RCC 7860 (cell line): ENCODE measurements around the gene C10orf67.
"Not testable (repeated sequence)": the region's sequence is repeated elsewhere in the genome, so short reads cannot be mapped to it uniquely, and the experiment has no call there.

Source experiments
- DNase-seq: peaks from one replicate; pipeline ENCODE4 v3.0.0-alpha.2; 2015; ENCODE audit warnings: low spot score
- FAIRE-seq: peaks from 2 replicates; lab custom pipeline; 2012; peaks lifted over from hg19 to GRCh38; lab: Jason Lieb, UNC

Gene C10orf67

DNA sequence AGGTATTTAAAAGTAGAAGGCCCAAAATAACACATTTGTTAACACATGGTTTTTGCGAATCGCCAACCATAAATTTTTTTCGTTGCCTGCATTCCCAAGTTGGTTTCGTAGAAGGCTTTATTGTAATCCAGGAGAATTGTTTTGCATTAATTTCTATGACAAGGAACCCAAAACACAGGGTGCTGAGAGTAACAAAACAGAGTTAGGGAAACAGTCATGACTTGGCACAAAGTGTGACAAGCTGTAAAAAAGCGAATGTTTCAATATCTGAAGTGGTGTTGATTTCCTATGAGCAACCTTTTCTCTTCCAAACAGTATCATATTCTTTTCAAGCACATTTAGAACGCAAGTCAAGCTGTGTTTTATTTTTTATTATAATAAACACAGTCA, 63.6 kb downstream of the C10orf67 start:
- no peak for FAIRE-seq

DNA sequence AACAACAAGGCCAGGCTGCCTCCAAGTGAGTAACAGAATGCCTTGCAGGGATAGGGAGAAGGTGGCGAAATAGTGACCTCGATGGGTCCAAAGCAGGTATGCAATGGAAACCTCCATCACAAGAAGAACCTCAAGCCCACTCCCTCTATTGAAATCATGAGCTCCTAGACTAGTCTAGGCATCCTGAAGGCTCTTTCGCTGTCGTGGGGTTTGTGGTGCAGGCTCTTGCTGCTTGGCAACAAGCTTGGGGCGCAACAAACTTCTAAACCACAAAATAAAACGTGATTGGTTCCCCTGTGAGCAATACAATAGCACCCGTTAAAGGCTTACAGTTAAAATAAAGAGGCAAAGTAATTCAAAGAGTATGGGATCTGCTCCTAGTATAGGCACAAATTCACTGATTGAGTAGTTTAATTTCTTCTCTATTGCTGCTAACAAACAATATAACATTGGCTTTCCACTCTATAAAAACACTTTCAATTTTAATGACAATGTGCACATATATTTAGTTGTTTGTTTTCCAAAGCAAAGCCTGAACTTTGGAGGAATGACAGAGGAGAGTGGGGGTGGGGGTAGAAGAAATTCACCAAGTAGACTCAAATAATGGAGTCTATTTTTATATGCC, 64.1 kb downstream of the C10orf67 start:
- FAIRE-seq (no peak), DNase-seq (no peak)

More for the DNA sequence above, 63.6 kb downstream of the C10orf67 start:
- DNase-seq = no peak

DNA sequence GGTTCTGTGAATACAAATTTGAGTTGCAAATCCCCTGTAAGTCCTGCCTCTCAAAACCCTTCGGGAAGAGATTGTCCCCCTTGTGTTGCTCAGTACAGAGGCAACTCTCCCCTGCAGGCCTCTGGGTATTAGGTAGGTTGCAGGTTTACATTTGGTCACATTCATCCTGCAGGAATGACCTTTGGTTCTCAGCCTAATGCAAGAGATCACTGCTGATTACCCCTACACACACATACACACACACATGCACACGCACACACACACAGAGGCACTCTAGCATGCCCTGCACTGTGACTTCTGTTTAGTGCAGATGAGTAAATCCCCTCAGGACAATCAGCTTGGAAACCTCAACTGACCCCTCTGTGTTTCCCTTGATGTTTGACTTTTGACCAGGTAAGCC, 69.2 kb downstream of the C10orf67 start:
- FAIRE-seq (no peak), DNase-seq (no peak)

- FAIRE-seq, DNase-seq: not testable (repeated sequence)
These were observed 70.4 kb downstream of the C10orf67 start for GRCh38 chr10:23274179-23274578.

DNA sequence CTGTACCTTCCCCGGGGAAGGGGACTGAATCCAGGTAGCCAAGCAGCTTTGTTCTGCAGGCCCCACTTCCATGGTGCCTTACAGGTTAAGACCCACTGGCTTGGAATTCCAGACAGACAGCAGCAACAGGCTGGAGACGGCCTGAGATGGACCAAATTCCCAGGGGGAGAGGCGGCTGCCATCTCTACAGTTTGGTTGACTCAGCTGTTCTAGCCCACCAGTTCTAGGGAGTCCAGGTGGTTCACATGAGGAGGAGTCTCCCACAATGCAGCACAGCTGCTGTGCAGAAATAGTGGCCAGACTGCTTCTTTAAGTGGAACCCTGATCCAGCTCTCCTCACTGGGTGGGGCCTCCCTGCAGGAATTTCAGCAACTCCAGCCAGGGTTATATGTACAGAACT, 74.1 kb downstream of the C10orf67 start:
- no peak for FAIRE-seq

GRCh38 chr10:23263441-23264164, 81.0 kb downstream of the C10orf67 start:
- DNase-seq (no peak), FAIRE-seq (no peak)

More for the DNA sequence above, 74.1 kb downstream of the C10orf67 start:
- DNase-seq = no peak

DNA sequence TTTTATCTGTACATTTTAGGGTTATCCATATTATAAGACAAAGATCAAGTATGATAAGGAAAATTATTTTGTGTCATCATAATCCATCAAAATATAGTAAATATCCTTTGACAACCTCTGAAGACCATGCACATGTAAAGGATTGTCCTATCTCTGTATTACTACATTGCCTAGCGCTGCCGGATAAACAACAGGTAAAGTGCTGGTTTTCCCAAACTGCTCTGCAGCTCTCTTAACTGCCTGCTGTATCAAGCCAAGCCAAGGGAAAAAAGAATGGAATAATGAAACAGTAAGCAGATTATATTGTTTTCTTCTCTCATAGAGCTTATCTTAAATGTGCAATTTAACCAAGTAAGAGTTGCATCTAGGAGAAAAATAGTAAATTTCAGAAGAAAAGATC, 81.7 kb downstream of the C10orf67 start:
- no peak for FAIRE-seq
- DNase-seq = no peak

- DNase-seq (no peak), FAIRE-seq (no peak)
These were observed 86.1 kb downstream of the C10orf67 start for GRCh38 chr10:23258516-23258915.

- FAIRE-seq (no peak), DNase-seq (no peak)
These were observed 90.8 kb downstream of the C10orf67 start for GRCh38 chr10:23253780-23254179.

- not testable (repeated sequence) for FAIRE-seq, DNase-seq
These were observed 91.7 kb downstream of the C10orf67 start for GRCh38 chr10:23252859-23253258.

GRCh38 chr10:23241779-23242178, 102.8 kb downstream of the C10orf67 start:
- DNase-seq, FAIRE-seq: not testable (repeated sequence)

DNA sequence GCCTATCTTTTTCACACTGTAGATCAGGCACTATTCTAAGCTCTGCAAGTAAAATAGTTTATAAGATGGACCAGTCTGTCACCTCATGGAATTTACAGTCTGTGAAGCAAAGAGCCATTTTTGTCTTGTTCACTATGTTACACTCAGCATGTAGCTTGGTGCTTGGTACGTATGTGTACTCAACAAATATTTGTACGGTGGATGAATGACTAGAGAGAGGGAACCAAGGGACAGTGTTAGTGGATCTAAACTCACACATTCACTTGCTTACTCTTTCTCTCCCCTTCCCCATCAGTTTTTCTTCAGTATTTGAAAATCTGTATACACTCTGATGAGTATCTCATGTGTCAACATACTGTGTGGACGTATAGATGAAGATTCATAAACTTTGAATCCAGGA, 106.6 kb downstream of the C10orf67 start:
- no peak for DNase-seq
- FAIRE-seq = no peak

DNA sequence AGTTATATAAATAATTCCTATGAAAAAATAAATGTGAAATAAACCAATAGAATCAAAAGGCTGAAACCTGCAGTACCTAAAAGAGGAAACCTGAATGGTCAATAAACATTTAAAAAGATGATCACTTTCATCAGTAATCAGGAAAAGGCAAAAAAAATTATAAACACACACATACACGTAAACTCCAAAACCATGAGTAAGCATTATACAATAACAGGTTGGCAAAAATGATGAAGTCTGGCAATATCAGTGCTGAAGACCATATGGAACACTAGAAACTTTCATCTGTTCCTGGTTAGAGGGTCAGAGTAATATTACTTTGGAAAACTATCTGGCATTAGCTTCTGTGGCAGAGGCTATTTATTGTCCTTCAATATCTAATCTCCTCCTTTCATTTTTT, 114.0 kb downstream of the C10orf67 start:
- DNase-seq (no peak), FAIRE-seq (no peak)

- no peak for FAIRE-seq
- DNase-seq = no peak
These were observed 127.1 kb downstream of the C10orf67 start for GRCh38 chr10:23217471-23217870.

DNA sequence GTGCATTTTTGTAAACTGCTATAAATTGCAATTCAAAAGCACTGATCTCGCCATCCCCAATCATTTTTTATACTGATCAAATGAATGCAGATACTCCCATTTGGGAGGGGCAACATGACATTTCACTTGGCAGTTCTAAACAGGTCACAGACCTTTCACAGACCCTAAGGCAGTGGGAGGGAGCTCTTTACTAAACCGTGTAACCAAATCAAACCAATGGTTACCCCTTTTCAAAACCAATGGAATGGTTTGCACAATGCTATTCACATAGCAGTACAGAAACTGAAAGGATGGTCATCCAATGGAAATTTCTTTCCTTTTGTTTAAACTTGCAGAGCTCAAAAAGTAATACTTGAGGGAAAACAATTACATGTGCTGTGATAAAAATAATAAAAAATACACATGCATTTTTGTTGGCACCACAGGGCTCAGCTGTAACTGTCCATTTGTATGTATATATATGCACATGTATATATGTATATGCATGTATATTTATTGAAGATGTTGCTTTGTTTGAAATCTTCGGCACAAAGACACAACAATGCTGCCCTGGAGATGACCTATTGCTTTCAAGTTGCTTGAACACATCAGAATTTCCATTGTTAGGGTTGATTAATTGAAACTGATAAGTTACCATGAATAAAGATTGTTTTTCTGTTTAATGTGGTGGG, 138.5 kb downstream of the C10orf67 start:
- FAIRE-seq = no peak

GRCh38 chr10:23204773-23205172, 139.8 kb downstream of the C10orf67 start:
- FAIRE-seq (no peak), DNase-seq (no peak)

More for the DNA sequence above, 138.5 kb downstream of the C10orf67 start:
- no peak for DNase-seq

- DNase-seq (no peak), FAIRE-seq (no peak)
These were observed 140.9 kb downstream of the C10orf67 start for GRCh38 chr10:23203369-23204325.

- DNase-seq (no peak), FAIRE-seq (no peak)
These were observed 141.8 kb downstream of the C10orf67 start for GRCh38 chr10:23202779-23203178.

- DNase-seq (no peak), FAIRE-seq (no peak)
These were observed 142.8 kb downstream of the C10orf67 start for GRCh38 chr10:23201837-23202236.

DNA sequence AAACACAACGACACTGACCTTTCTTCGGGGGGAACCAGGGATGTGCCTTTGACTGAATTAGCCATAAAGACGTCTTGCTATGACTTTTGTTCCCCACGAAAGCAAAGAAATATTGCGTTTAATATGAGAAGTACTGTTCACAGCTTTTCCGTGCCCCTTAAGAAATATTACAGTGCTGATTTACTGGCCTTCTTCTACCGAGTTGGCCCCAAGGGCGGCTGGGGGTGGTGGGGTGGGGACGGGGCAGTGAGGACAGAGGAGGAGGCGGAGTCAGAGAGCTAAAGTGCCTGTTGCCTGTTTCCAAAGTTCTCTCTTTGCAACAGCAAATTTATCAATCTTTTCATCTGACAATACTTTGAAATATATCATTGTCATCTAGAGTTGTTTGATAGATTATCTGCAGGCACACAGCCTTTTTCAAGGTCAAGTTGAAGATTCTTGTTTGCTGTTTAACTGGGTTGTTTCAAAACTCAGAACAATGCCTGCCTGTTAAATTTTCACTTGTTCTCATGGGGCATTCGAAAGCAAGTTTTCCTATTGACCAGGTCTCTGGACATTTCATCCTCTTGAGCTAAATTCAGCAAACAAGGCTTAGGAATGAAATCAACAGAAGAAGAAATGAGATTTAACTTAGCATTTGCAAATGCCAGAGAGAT, 143.5 kb downstream of the C10orf67 start:
- FAIRE-seq (no peak), DNase-seq (no peak)
